HEK293 (cell line): ENCODE data around the gene KRT39.

ENCODE experiments used
- MEIS1 ChIP-seq: sonication (generic); formaldehyde crosslinking; IDR thresholded peaks from 2 replicates; pipeline ENCODE4 v1.8.1; 2022; ENCODE audit warnings: missing genetic modification reagents, mild to moderate bottlenecking, borderline replicate concordance
- YY1 ChIP-seq: fragments of 450-650 bp; formaldehyde crosslinking; IDR thresholded peaks from 2 replicates; pipeline ENCODE4 v1.5.1; 2018; ENCODE audit warnings: missing biosample characterization, missing genetic modification characterization
- ZNF202 ChIP-seq: fragments of 450-650 bp; formaldehyde crosslinking; IDR thresholded peaks from 2 replicates; pipeline ENCODE4 v1.5.1; 2016; ENCODE audit warnings: missing biosample characterization, missing genetic modification characterization, borderline replicate concordance
- ZNF391 ChIP-seq: fragments of 450-650 bp; formaldehyde crosslinking; IDR thresholded peaks from 2 replicates; pipeline ENCODE4 v1.5.1; 2016; ENCODE audit warnings: low read depth, missing biosample characterization, missing genetic modification characterization, borderline replicate concordance
- ZNF473 ChIP-seq: fragments of 450-650 bp; formaldehyde crosslinking; IDR thresholded peaks from 2 replicates; pipeline ENCODE4 v1.5.1; 2017; ENCODE audit warnings: missing biosample characterization, missing genetic modification characterization
- TF ChIP-seq, protein P1 (sequence below): fragments of 450-650 bp; formaldehyde crosslinking; IDR thresholded peaks from 2 replicates; pipeline ENCODE4 v1.5.1; 2016; ENCODE audit warnings: missing biosample characterization, missing genetic modification characterization
- TF ChIP-seq, protein P2 (sequence below): fragments of 450-650 bp; formaldehyde crosslinking; IDR thresholded peaks from 2 replicates; pipeline ENCODE4 v1.5.1; 2016; ENCODE audit warnings: missing biosample characterization, missing genetic modification characterization
- TF ChIP-seq, protein P3 (sequence below): fragments of 450-650 bp; formaldehyde crosslinking; IDR thresholded peaks from 2 replicates; pipeline ENCODE4 v1.5.1; 2017; ENCODE audit warnings: missing biosample characterization, missing genetic modification characterization

DNA sequence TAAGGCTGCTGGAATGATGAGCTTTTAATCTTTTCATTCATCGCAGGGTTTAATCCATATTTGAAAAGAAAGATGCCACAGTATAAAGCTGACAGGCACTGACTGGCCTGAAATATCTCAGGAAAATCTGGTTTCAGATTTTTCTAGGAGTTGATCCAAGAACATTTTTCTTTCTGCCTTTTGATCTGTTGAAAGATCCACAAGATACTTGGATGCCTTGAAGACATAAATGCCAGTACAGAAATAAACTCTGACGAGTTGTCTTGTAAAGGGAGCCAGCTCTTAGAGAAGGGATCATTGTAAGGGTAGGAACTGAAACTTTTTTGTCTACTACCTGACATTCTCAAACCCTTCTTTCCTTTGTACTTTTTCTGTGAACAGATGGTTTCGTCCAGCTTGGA, 56.3 kb downstream of the KRT39 start:
- TF ChIP-seq MEIS1 (CRISPR knock-in tag) (no peak), ZNF473 (tag by site-specific recombination) (no peak), ZNF391 (no peak), ZNF202 (tag by site-specific recombination) (no peak), YY1 (no peak)
- TF ChIP-seq, protein P1, sequence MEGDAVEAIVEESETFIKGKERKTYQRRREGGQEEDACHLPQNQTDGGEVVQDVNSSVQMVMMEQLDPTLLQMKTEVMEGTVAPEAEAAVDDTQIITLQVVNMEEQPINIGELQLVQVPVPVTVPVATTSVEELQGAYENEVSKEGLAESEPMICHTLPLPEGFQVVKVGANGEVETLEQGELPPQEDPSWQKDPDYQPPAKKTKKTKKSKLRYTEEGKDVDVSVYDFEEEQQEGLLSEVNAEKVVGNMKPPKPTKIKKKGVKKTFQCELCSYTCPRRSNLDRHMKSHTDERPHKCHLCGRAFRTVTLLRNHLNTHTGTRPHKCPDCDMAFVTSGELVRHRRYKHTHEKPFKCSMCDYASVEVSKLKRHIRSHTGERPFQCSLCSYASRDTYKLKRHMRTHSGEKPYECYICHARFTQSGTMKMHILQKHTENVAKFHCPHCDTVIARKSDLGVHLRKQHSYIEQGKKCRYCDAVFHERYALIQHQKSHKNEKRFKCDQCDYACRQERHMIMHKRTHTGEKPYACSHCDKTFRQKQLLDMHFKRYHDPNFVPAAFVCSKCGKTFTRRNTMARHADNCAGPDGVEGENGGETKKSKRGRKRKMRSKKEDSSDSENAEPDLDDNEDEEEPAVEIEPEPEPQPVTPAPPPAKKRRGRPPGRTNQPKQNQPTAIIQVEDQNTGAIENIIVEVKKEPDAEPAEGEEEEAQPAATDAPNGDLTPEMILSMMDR = no peak
- TF ChIP-seq, protein P2, sequence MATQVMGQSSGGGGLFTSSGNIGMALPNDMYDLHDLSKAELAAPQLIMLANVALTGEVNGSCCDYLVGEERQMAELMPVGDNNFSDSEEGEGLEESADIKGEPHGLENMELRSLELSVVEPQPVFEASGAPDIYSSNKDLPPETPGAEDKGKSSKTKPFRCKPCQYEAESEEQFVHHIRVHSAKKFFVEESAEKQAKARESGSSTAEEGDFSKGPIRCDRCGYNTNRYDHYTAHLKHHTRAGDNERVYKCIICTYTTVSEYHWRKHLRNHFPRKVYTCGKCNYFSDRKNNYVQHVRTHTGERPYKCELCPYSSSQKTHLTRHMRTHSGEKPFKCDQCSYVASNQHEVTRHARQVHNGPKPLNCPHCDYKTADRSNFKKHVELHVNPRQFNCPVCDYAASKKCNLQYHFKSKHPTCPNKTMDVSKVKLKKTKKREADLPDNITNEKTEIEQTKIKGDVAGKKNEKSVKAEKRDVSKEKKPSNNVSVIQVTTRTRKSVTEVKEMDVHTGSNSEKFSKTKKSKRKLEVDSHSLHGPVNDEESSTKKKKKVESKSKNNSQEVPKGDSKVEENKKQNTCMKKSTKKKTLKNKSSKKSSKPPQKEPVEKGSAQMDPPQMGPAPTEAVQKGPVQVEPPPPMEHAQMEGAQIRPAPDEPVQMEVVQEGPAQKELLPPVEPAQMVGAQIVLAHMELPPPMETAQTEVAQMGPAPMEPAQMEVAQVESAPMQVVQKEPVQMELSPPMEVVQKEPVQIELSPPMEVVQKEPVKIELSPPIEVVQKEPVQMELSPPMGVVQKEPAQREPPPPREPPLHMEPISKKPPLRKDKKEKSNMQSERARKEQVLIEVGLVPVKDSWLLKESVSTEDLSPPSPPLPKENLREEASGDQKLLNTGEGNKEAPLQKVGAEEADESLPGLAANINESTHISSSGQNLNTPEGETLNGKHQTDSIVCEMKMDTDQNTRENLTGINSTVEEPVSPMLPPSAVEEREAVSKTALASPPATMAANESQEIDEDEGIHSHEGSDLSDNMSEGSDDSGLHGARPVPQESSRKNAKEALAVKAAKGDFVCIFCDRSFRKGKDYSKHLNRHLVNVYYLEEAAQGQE = no peak
- TF ChIP-seq, protein P3, sequence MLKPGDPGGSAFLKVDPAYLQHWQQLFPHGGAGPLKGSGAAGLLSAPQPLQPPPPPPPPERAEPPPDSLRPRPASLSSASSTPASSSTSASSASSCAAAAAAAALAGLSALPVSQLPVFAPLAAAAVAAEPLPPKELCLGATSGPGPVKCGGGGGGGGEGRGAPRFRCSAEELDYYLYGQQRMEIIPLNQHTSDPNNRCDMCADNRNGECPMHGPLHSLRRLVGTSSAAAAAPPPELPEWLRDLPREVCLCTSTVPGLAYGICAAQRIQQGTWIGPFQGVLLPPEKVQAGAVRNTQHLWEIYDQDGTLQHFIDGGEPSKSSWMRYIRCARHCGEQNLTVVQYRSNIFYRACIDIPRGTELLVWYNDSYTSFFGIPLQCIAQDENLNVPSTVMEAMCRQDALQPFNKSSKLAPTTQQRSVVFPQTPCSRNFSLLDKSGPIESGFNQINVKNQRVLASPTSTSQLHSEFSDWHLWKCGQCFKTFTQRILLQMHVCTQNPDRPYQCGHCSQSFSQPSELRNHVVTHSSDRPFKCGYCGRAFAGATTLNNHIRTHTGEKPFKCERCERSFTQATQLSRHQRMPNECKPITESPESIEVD (tag by site-specific recombination) = no peak
